ENCODE measurements around the gene FRAS1.

Gene FRAS1

DNA sequence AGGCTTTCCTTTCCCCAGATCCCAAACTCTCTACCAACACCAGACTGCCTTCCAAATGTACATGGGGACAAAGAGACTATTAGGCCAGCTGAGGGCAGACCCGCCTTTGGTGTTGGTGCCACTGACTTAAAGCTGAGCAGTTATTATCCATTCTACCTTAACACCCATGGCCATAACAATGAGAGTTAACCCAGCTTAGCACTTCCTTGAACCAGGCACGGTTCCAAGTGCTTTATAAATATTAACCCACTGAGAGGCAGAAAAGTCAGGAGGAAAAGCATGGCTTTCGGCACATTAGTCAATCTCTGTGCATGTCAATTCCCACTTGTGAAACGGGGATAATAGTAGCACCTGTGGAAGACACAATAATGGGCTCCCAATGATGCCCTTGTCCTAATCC, 251.4 kb downstream of the FRAS1 start:
- no peaks in the 10 kb centered on the region for H3K36me3 ChIP-seq (ENCODE audit: insufficient read depth, low read length)
- H3K4me1 ChIP-seq (ENCODE audit: insufficient read depth, low read length), result no peaks in the 10 kb centered on the region
- no peak overlapping the region for H3K27ac ChIP-seq (ENCODE audit: low read length)
- ATAC-seq (ENCODE audit: insufficient read depth, low read depth) (no peak), DNase-seq (no peak)
- H3K27me3 ChIP-seq (ENCODE audit: insufficient read depth, low read length, poor library complexity), result no peaks in the 10 kb centered on the region
- TF ChIP-seq, protein P1, sequence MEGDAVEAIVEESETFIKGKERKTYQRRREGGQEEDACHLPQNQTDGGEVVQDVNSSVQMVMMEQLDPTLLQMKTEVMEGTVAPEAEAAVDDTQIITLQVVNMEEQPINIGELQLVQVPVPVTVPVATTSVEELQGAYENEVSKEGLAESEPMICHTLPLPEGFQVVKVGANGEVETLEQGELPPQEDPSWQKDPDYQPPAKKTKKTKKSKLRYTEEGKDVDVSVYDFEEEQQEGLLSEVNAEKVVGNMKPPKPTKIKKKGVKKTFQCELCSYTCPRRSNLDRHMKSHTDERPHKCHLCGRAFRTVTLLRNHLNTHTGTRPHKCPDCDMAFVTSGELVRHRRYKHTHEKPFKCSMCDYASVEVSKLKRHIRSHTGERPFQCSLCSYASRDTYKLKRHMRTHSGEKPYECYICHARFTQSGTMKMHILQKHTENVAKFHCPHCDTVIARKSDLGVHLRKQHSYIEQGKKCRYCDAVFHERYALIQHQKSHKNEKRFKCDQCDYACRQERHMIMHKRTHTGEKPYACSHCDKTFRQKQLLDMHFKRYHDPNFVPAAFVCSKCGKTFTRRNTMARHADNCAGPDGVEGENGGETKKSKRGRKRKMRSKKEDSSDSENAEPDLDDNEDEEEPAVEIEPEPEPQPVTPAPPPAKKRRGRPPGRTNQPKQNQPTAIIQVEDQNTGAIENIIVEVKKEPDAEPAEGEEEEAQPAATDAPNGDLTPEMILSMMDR (IDR thresholded peaks at IDR 0.05; ENCODE audit: borderline replicate concordance, extremely low read depth, low read length, poor library complexity, severe bottlenecking), result no peak
- no peak for TF ChIP-seq EZH2 (IDR thresholded peaks at IDR 0.05; ENCODE audit: borderline replicate concordance, low read depth, low read length, severe bottlenecking)
- no peak overlapping the region for H3K4me3 ChIP-seq (ENCODE audit: low read depth in 1 of 2, low read length in 2 of 2)
- H2AFZ ChIP-seq (ENCODE audit: low read depth, low read length), result no peak overlapping the region
- no peaks in the 10 kb centered on the region for H4K20me1 ChIP-seq (ENCODE audit: insufficient read depth, low read length)
- H3K79me2 ChIP-seq (ENCODE audit: insufficient read depth, low read length), result no peaks in the 10 kb centered on the region
- H3K4me2 ChIP-seq (ENCODE audit: insufficient read depth, low read length), result no peak overlapping the region
- no peak overlapping the region for H3K9ac ChIP-seq (ENCODE audit: low read depth, low read length)
- no peaks in the 10 kb centered on the region for H3K9me3 ChIP-seq (ENCODE audit: insufficient read depth, low read length, severe bottlenecking)

DNA sequence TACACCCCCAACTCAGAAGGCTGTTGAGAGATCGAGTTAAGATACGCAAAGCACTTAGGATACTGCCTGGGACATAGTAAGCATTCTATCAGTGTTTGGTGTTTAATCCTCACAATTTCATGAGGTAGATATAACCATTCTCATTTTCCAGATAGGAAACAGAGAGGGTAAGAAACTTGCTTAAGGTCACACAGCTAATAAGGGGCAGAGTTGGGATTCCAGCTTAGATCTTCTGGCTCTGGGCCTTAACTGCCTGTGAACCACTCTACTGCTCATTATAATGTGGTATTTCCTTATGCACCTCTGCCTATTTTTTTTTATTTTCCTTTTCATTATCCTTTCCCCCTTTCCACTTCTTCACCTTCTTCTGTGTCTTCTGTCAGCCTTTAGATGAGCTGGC, 252.2 kb downstream of the FRAS1 start:
- Histone ChIP-seq H3K79me2 (ENCODE audit: insufficient read depth, low read length) (no peaks in the 10 kb centered on the region), H3K27me3 (ENCODE audit: insufficient read depth, low read length, poor library complexity) (no peaks in the 10 kb centered on the region), H3K4me2 (ENCODE audit: insufficient read depth, low read length) (no peak overlapping the region), H4K20me1 (ENCODE audit: insufficient read depth, low read length) (no peaks in the 10 kb centered on the region), H3K36me3 (ENCODE audit: insufficient read depth, low read length) (no peaks in the 10 kb centered on the region), H3K4me3 (ENCODE audit: low read depth in 1 of 2, low read length in 2 of 2) (no peak overlapping the region), H2AFZ (ENCODE audit: low read depth, low read length) (no peak overlapping the region), H3K27ac (ENCODE audit: low read length) (no peak overlapping the region), H3K9ac (ENCODE audit: low read depth, low read length) (no peak overlapping the region), H3K9me3 (ENCODE audit: insufficient read depth, low read length, severe bottlenecking) (no peaks in the 10 kb centered on the region), H3K4me1 (ENCODE audit: insufficient read depth, low read length) (no peaks in the 10 kb centered on the region)
- DNase-seq, result no peak
- TF ChIP-seq, protein P1 (IDR thresholded peaks at IDR 0.05; ENCODE audit: borderline replicate concordance, extremely low read depth, low read length, poor library complexity, severe bottlenecking), result no peak
- TF ChIP-seq EZH2 (IDR thresholded peaks at IDR 0.05; ENCODE audit: borderline replicate concordance, low read depth, low read length, severe bottlenecking), result no peak
- no peak for ATAC-seq (ENCODE audit: insufficient read depth, low read depth)

DNA sequence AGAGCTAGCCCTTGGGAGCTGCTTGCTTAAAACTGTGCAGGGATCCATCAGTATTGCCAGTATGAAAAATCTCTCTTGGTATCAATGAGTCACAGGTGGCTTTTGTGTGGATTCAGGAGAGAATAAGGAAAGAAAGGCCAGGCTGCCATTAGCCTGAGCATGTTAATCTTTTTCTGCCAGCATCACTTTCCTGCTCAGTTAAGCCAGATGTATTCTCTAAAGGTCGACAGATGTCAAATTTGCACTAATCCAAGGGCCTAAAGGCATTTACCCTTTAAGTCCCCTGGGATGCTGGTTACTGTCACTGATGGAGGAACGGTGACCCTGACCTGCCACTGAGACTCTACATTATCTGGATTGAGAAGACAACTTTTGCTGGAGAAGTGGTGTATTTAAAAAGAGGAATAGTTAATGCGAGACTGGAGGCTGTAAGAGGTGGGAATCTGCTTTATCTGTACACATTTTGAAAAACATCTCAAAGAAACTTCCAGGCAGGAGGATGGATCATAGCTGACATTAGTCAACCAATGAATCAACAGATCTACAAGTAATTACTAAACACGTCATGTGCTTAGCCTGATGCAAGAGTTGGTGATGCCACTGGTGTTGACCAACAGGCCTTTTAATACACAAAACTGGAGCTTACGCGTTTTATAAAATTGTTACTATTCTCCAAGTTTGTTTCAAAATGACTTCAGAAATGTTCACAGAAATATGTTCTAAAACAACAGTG, 253.1 kb downstream of the FRAS1 start:
- Histone ChIP-seq H3K4me3 (ENCODE audit: low read depth in 1 of 2, low read length in 2 of 2) (no peak overlapping the region), H3K9ac (ENCODE audit: low read depth, low read length) (no peak overlapping the region), H3K27ac (ENCODE audit: low read length) (no peak overlapping the region), H4K20me1 (ENCODE audit: insufficient read depth, low read length) (no peaks in the 10 kb centered on the region), H3K4me2 (ENCODE audit: insufficient read depth, low read length) (no peak overlapping the region), H3K27me3 (ENCODE audit: insufficient read depth, low read length, poor library complexity) (no peaks in the 10 kb centered on the region), H3K79me2 (ENCODE audit: insufficient read depth, low read length) (no peaks in the 10 kb centered on the region), H3K9me3 (ENCODE audit: insufficient read depth, low read length, severe bottlenecking) (no peaks in the 10 kb centered on the region), H2AFZ (ENCODE audit: low read depth, low read length) (no peak overlapping the region), H3K4me1 (ENCODE audit: insufficient read depth, low read length) (no peaks in the 10 kb centered on the region), H3K36me3 (ENCODE audit: insufficient read depth, low read length) (no peaks in the 10 kb centered on the region)
- no peak for DNase-seq
- TF ChIP-seq, protein P1 (IDR thresholded peaks at IDR 0.05; ENCODE audit: borderline replicate concordance, extremely low read depth, low read length, poor library complexity, severe bottlenecking), result no peak
- no peak for TF ChIP-seq EZH2 (IDR thresholded peaks at IDR 0.05; ENCODE audit: borderline replicate concordance, low read depth, low read length, severe bottlenecking)
- ATAC-seq (ENCODE audit: insufficient read depth, low read depth), result no peak

All from DND-41 (cell line).